GM12878 (cell line): Measurements from ENCODE around the gene HAND2. TPM values are rescaled to one million over a fixed set of nuclear protein-coding genes. Genes with fewer than 3 reads are reported as not detected.

Experiments used
- ATAC-seq: fragments of 200-7000 bp; cut with Tn5 transposase; 3 replicates; pipeline ENCODE4 v1.9.1; 2020; ENCODE audit warnings: mild to moderate bottlenecking, moderate library complexity
- BruUV-seq: library from RNA; stranded (reverse); fragments of 400-500 nt; replicated peaks from 2 replicates; lab custom pipeline; 2021; lab: Mats Ljungman, UMichigan
- CTCF ChIA-PET: fragments of 300-600 bp; sonication (Branson Sonifier 250); formaldehyde crosslinking; extraction: SDS; loops from one replicate; lab custom pipeline; 2021; ENCODE audit warnings: inconsistent platforms; lab: Yijun Ruan, JAX
- POLR2A ChIA-PET: fragments of 350-600 bp; formaldehyde crosslinking; extraction: SDS; loops from one replicate; lab custom pipeline; 2021; ENCODE audit warnings: inconsistent platforms; lab: Charles Lee
- RAD21 ChIA-PET: fragments of 300-600 bp; sonication (Branson Sonifier 250); formaldehyde crosslinking; loops from one replicate; lab custom pipeline; 2023; ENCODE audit warnings: antibody characterized with exemption; ENCODE audit not compliant: unreplicated experiment; lab: Charles Lee
- SMC1A ChIA-PET: fragments of 300-600 bp; sonication (Branson Sonifier 250); formaldehyde crosslinking; loops from one replicate; lab custom pipeline; 2023; ENCODE audit not compliant: unreplicated experiment, uncharacterized antibody; lab: Charles Lee
- DNase-seq: peaks from one replicate; pipeline ENCODE4 v3.0.0-alpha.2; 2011; ENCODE audit warnings: low read depth, low spot score
- FAIRE-seq: peaks from 3 replicates; lab custom pipeline; 2011; peaks lifted over from hg19 to GRCh38; lab: Jason Lieb, UNC
- H2AFZ ChIP-seq: 2 replicates; pipeline ENCODE4 v1.6.0; 2011; ENCODE audit warnings: low read depth, low read length, control low read depth; ENCODE audit not compliant: control insufficient read depth
- H3K27ac ChIP-seq: 2 replicates; pipeline ENCODE4 v1.5.1; 2011; ENCODE audit warnings: control low read depth; ENCODE audit not compliant: control insufficient read depth, insufficient read depth
- H3K27me3 ChIP-seq, 2 experiments: replicated peaks in 1 of 2; 2 replicates each; pipeline versions ENCODE4 v1.6.0 to v1.6.1; 2011; ENCODE audit warnings: low read length in 1 of 2; ENCODE audit not compliant: control insufficient read depth in 2 of 2, insufficient read depth in 2 of 2
- H3K36me3 ChIP-seq, 2 experiments: 2 replicates each; pipeline ENCODE4 v1.5.1; 2011; ENCODE audit warnings: low read length in 1 of 2; ENCODE audit not compliant: control insufficient read depth in 2 of 2, insufficient read depth in 2 of 2
- H3K4me1 ChIP-seq: 2 replicates; pipeline ENCODE4 v1.6.1; 2011; ENCODE audit warnings: mild to moderate bottlenecking, low read length, moderate library complexity, mixed read lengths; ENCODE audit not compliant: control insufficient read depth, insufficient read depth
- H3K4me2 ChIP-seq: 2 replicates; pipeline ENCODE4 v1.6.0; 2011; ENCODE audit warnings: control low read depth; ENCODE audit not compliant: control insufficient read depth, insufficient read depth
- H3K4me3 ChIP-seq: fragments of 200-600 bp; sonication (generic); 2 replicates; pipeline ENCODE4 v1.5.1; 2016
- H3K79me2 ChIP-seq: 2 replicates; pipeline ENCODE4 v1.6.0; 2011; ENCODE audit warnings: low read length; ENCODE audit not compliant: control insufficient read depth, insufficient read depth
- H3K9ac ChIP-seq: 2 replicates; pipeline ENCODE4 v1.8.0; 2011; ENCODE audit warnings: low read length, control low read depth, mixed read lengths; ENCODE audit not compliant: control insufficient read depth, insufficient read depth
- H3K9me3 ChIP-seq: replicated peaks from 3 replicates; pipeline ENCODE4 v1.5.1; 2011; ENCODE audit warnings: mild to moderate bottlenecking, low read length; ENCODE audit not compliant: control insufficient read depth, insufficient read depth
- H4K20me1 ChIP-seq: 2 replicates; pipeline ENCODE4 v1.6.0; 2011; ENCODE audit not compliant: control insufficient read depth, insufficient read depth
- MYC ChIP-seq: IDR thresholded peaks from 2 replicates; pipeline ENCODE4 v1.6.1; 2011; ENCODE audit warnings: mild to moderate bottlenecking, low read length, moderate library complexity, inconsistent platforms; ENCODE audit not compliant: insufficient read depth, insufficient replicate concordance, insufficient read length, severe bottlenecking
- NR2C2 ChIP-seq: IDR thresholded peaks from 2 replicates; pipeline ENCODE4 v1.6.1; 2011; ENCODE audit warnings: borderline replicate concordance, low read depth; ENCODE audit not compliant: control insufficient read depth, insufficient read length
- WGBS: methylation state at CpG from one replicate; pipeline ENCODE4 v1.1.6; 2016; ENCODE audit warnings: low lambda C conversion rate; ENCODE audit not compliant: insufficient replicate concordance, insufficient coverage; ENCODE audit errors: missing lambda C conversion rate; 5-methylcytosine and 5-hydroxymethylcytosine counted together
- in situ Hi-C: fragments of 300-500 bp; cut with MboI; formaldehyde crosslinking; loops from 9 replicates; pipeline ENCODE4 v1.14.3; 2018; ENCODE audit warnings: mixed read lengths
- intact Hi-C: fragments of 100-400 bp; cut with micrococcal nuclease; formaldehyde crosslinking; loops from one replicate; pipeline ENCODE4 v1.14.2; 2022; ENCODE audit not compliant: unreplicated experiment
- polyA plus RNA-seq, 11 experiments: library from polyadenylated mRNA; depleted of rRNA in 4 of 11; unstranded in 6 of 11; stranded (reverse) in 5 of 11; fragments of >200 nt; fragmentation: Nextera tagmentation in 4 of 11; fragmentation: Illumina TruSeq in 1 of 11; extraction: Ambion mirVana in 4 of 11; extraction: Trizol in 1 of 11; gene quantifications; 1 replicate in 1 of 11; 2 replicates in 10 of 11; pipeline versions ENCODE4 v1.2.1 to v1.2.3, GENCODE V29; 2011 to 2016; ENCODE audit warnings: inconsistent platforms in 2 of 11, missing spikeins in 2 of 11, low read depth in 1 of 11
- total RNA-seq, 4 experiments: library from RNA; depleted of rRNA in 3 of 4; stranded (reverse); fragments of >200 nt in 3 of 4; fragmentation: Illumina TruSeq in 1 of 4; extraction: Trizol in 1 of 4; gene quantifications; 2 replicates each; pipeline versions ENCODE4 v1.2.1 to v1.2.3, GENCODE V29; 2013 to 2021
- TF ChIP-seq, protein P1 (sequence below): fragments of 450-650 bp; conservative IDR thresholded peaks from 2 replicates; pipeline ENCODE4 v1.6.1; 2017; ENCODE audit warnings: mild to moderate bottlenecking, moderate library complexity
- TF ChIP-seq, protein P2 (sequence below): IDR thresholded peaks from 2 replicates; pipeline ENCODE4 v1.6.1; 2011; ENCODE audit warnings: borderline replicate concordance, low read depth, mild to moderate bottlenecking, moderate library complexity, low read length; ENCODE audit not compliant: insufficient read depth, poor library complexity, severe bottlenecking

Gene HAND2
- total and polyA plus RNA-seq, 10 of the 15 experiments (the other 5 are each of a cell fraction or from before 2014, with no cell fraction given), result 0.09 TPM; not detected in 9

DNA sequence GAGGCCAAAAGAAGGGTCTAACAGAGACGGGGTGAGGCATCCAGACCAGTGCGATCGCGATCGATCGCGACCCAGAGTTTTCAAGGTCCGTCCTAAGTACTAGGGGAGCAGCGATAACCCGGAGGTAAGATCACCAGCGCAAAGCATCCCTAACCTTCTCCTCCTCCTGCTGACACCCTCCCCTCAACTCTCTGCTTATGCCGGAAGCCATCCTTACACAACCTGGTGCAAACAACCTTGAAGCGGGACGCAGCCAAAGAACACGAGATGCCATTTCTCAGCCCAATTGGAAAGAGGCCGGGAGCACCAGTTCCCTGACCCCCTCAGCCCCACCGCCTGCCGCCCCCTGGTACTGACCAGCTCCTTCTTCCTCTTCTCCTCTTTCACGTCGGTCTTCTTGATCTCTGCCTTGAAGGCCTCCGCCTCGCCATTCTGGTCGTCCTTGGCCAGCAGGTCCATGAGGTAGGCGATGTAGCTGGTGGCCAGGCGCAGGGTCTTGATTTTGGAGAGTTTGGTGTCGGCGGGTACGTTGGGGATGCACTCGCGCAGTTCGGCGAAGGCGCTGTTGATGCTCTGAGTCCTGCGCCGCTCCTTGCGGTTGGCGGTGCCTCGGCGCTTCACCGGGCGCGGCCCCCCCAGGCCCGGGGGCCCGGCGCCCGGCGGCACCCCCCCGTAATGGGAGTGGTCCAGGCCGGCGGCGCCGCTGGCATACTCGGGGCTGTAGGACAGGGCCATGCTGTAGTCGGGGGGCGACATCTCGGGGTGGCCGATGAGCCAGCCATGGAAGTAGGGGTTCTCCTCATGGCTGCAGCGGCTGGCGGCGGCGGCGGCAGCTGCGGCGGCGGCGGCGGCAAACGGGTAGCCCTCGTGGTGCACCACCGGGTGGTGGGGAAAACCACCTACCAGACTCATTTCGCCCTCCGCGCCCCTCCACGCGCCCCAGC lies 1.4 kb downstream of the HAND2 start:
- Histone ChIP-seq H3K27ac (no peak overlapping the region), H4K20me1 (no peaks in the 10 kb centered on the region), H3K27me3 (peaks cover 8 to 33% of the 10 kb centered on the region in 2 experiments), H3K4me2 (no peak overlapping the region), H3K36me3 (no peaks in the 10 kb centered on the region), H2AFZ (no peak overlapping the region), H3K4me1 (no peaks in the 10 kb centered on the region), H3K4me3 (no peak overlapping the region), H3K9ac (no peak overlapping the region), H3K9me3 (no peaks in the 10 kb centered on the region; the same call in 2 of the 3 replicates), H3K79me2 (no peaks in the 10 kb centered on the region)
- 54% methylated on average over 61 of the region's 75 CpGs for WGBS
- no peak for ATAC-seq
- TF ChIP-seq MYC (no peak), NR2C2 (no peak)
- ChIA-PET SMC1A (no interaction called here), POLR2A (no interaction called here), CTCF (no interaction called here), RAD21 (no interaction called here)
- intact Hi-C loops, result no loop called here
- in situ Hi-C loops, result no loop called here
- no peak for DNase-seq
- no TSS peak for BruUV-seq
- FAIRE-seq, result no peak

DNA sequence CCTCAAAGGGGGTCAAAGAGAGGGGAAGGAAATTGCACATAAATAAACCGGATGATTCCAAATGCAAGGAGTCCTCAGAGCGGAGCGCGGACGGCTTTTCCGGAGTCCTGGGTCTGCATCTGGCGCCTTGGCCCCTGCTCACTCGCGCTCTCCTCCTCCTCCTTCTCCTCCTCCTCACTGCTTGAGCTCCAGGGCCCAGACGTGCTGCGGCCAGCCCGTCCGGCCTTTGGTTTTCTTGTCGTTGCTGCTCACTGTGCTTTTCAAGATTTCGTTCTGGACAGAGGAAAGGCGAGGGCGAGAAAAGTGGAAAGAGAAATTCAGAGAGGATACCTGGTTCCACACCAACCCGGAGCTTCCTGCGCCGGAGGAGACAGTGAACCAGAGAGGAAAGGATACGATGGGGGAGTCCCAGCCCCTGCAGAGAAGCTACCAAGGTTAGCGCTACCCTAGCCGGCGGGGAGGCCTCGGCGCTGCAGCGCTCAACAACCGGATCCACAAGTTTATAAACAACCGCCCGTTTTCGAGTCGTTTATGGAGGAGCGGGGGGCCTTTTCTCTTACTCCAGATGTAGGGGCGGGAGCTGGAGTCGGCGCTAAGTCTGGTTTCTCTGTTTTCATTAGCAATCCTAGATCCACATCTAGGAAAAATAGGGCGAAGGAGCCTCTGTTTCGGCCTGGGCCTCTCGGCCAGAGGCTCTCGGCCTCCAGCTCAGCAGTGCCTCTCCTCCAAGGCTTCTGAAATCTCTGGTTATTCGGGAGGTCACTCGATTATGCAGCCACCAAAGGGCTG lies 2.7 kb downstream of the HAND2 start:
- POLR2A ChIA-PET, result no interaction called here
- no peak for ATAC-seq
- intact Hi-C loops, result no loop called here

More for the DNA sequence above, 2.7 kb downstream of the HAND2 start:
- BruUV-seq, result no TSS peak
- Histone ChIP-seq H3K9me3 (no peaks in the 10 kb centered on the region; the same call in 2 of the 3 replicates), H4K20me1 (no peaks in the 10 kb centered on the region), H3K9ac (no peak overlapping the region), H2AFZ (no peak overlapping the region), H3K4me1 (no peaks in the 10 kb centered on the region), H3K4me2 (no peak overlapping the region), H3K36me3 (no peaks in the 10 kb centered on the region), H3K4me3 (no peak overlapping the region), H3K79me2 (no peaks in the 10 kb centered on the region), H3K27me3 (peaks cover 12 to 31% of the 10 kb centered on the region in 2 experiments), H3K27ac (no peak overlapping the region)
- ChIA-PET SMC1A (no interaction called here), CTCF (no interaction called here), RAD21 (no interaction called here)
- DNase-seq (no peak), FAIRE-seq (no peak)
- in situ Hi-C loops, result no loop called here
- WGBS, result 47% methylated on average over 41 of the region's 42 CpGs
- TF ChIP-seq, protein P1, sequence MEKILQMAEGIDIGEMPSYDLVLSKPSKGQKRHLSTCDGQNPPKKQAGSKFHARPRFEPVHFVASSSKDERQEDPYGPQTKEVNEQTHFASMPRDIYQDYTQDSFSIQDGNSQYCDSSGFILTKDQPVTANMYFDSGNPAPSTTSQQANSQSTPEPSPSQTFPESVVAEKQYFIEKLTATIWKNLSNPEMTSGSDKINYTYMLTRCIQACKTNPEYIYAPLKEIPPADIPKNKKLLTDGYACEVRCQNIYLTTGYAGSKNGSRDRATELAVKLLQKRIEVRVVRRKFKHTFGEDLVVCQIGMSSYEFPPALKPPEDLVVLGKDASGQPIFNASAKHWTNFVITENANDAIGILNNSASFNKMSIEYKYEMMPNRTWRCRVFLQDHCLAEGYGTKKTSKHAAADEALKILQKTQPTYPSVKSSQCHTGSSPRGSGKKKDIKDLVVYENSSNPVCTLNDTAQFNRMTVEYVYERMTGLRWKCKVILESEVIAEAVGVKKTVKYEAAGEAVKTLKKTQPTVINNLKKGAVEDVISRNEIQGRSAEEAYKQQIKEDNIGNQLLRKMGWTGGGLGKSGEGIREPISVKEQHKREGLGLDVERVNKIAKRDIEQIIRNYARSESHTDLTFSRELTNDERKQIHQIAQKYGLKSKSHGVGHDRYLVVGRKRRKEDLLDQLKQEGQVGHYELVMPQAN, result no peak
- TF ChIP-seq, protein P2, sequence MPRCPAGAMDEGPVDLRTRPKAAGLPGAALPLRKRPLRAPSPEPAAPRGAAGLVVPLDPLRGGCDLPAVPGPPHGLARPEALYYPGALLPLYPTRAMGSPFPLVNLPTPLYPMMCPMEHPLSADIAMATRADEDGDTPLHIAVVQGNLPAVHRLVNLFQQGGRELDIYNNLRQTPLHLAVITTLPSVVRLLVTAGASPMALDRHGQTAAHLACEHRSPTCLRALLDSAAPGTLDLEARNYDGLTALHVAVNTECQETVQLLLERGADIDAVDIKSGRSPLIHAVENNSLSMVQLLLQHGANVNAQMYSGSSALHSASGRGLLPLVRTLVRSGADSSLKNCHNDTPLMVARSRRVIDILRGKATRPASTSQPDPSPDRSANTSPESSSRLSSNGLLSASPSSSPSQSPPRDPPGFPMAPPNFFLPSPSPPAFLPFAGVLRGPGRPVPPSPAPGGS, result no peak
